Fibroblast of lung (primary cell): ENCODE measurements around the gene MRPS34.

ENCODE experiments used
- EZH2 ChIP-seq: IDR thresholded peaks from 2 replicates; pipeline ENCODE4 v1.5.1; 2012; ENCODE audit warnings: low read length, control low read depth, mild to moderate bottlenecking; ENCODE audit errors: missing control alignments
- TF ChIP-seq, protein P1 (sequence below), 2 donors: IDR thresholded peaks in 1 of 2; conservative IDR thresholded peaks in 1 of 2; 1 replicate in 1 of 2; 2 replicates in 1 of 2; pipeline ENCODE4 v1.5.1; 2011 to 2012; ENCODE audit warnings: low read length in 2 of 2, control low read depth in 1 of 2, inconsistent platforms in 1 of 2, low read depth in 1 of 2, mild to moderate bottlenecking in 1 of 2

GRCh38 chr16:1747934-1748333 is 25.0 kb downstream of the MRPS34 start:
- TF ChIP-seq, protein P1, sequence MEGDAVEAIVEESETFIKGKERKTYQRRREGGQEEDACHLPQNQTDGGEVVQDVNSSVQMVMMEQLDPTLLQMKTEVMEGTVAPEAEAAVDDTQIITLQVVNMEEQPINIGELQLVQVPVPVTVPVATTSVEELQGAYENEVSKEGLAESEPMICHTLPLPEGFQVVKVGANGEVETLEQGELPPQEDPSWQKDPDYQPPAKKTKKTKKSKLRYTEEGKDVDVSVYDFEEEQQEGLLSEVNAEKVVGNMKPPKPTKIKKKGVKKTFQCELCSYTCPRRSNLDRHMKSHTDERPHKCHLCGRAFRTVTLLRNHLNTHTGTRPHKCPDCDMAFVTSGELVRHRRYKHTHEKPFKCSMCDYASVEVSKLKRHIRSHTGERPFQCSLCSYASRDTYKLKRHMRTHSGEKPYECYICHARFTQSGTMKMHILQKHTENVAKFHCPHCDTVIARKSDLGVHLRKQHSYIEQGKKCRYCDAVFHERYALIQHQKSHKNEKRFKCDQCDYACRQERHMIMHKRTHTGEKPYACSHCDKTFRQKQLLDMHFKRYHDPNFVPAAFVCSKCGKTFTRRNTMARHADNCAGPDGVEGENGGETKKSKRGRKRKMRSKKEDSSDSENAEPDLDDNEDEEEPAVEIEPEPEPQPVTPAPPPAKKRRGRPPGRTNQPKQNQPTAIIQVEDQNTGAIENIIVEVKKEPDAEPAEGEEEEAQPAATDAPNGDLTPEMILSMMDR (conservative IDR thresholded peaks at IDR 0.05 in 1 of 2, IDR thresholded peaks at IDR 0.05 in 1 of 2; ENCODE audit: low read depth in 1 of 2, low read length in 2 of 2): no peak
- TF ChIP-seq EZH2: no peak
